ENCODE results near the gene FAM98C.

The FAM98C gene

GRCh38 chr19:38451036-38451435 is 48.1 kb downstream of the FAM98C start:
- Histone ChIP-seq H3K27me3 (ENCODE audit: control insufficient read depth, insufficient read depth, low read length, poor library complexity, severe bottlenecking) (no peaks in the 10 kb centered on the region), H3K4me3 (ENCODE audit: insufficient read depth, low read depth, low read length) (no peak overlapping the region), H3K4me1 (ENCODE audit: control insufficient read depth, insufficient read depth, low read length) (no peaks in the 10 kb centered on the region), H3K27ac (ENCODE audit: insufficient read depth, low read depth, low read length, poor library complexity, severe bottlenecking) (no peak overlapping the region), H3K36me3 (ENCODE audit: control insufficient read depth, insufficient read depth, low read length) (no peaks in the 10 kb centered on the region), H3K9me3 (ENCODE audit: control insufficient read depth, low read length) (no peaks in the 10 kb centered on the region)
- 92 to 95% methylated on average over 8 of the region's 8 CpGs for WGBS, 2 experiments

- H3K9me3 ChIP-seq (ENCODE audit: control insufficient read depth, low read length): no peaks in the 10 kb centered on the region
- 92 to 97% methylated on average over 9 of the region's 9 CpGs for WGBS, 2 experiments
- no peaks in the 10 kb centered on the region for H3K4me1 ChIP-seq (ENCODE audit: control insufficient read depth, insufficient read depth, low read length)
- H3K36me3 ChIP-seq (ENCODE audit: control insufficient read depth, insufficient read depth, low read length): no peaks in the 10 kb centered on the region
- H3K27me3 ChIP-seq (ENCODE audit: control insufficient read depth, insufficient read depth, low read length, poor library complexity, severe bottlenecking): no peaks in the 10 kb centered on the region
- H3K4me3 ChIP-seq (ENCODE audit: insufficient read depth, low read depth, low read length): no peak overlapping the region
- no peak overlapping the region for H3K27ac ChIP-seq (ENCODE audit: insufficient read depth, low read depth, low read length, poor library complexity, severe bottlenecking)
These were observed 48.7 kb downstream of the FAM98C start for GRCh38 chr19:38451629-38452028.

- 84 to 88% methylated on average over 45 of the region's 45 CpGs for WGBS, 2 experiments
- no peaks in the 10 kb centered on the region for H3K27me3 ChIP-seq (ENCODE audit: control insufficient read depth, insufficient read depth, low read length, poor library complexity, severe bottlenecking)
- no peak overlapping the region for H3K4me3 ChIP-seq (ENCODE audit: insufficient read depth, low read depth, low read length)
- no peaks in the 10 kb centered on the region for H3K9me3 ChIP-seq (ENCODE audit: control insufficient read depth, low read length)
- no peaks in the 10 kb centered on the region for H3K36me3 ChIP-seq (ENCODE audit: control insufficient read depth, insufficient read depth, low read length)
- no peak overlapping the region for H3K27ac ChIP-seq (ENCODE audit: insufficient read depth, low read depth, low read length, poor library complexity, severe bottlenecking)
- no peaks in the 10 kb centered on the region for H3K4me1 ChIP-seq (ENCODE audit: control insufficient read depth, insufficient read depth, low read length)
These were observed 49.8 kb downstream of the FAM98C start for GRCh38 chr19:38452430-38453366.

GRCh38 chr19:38453596-38453995 is 50.7 kb downstream of the FAM98C start:
- no peak overlapping the region for H3K4me3 ChIP-seq (ENCODE audit: insufficient read depth, low read depth, low read length)
- 89 to 96% methylated on average over 3 of the region's 3 CpGs for WGBS, 2 experiments

GRCh38 chr19:38455031-38455430 is 52.1 kb downstream of the FAM98C start:
- WGBS, 2 experiments: 72 to 79% methylated on average over 4 of the region's 4 CpGs
- H3K4me3 ChIP-seq (ENCODE audit: insufficient read depth, low read depth, low read length): no peak overlapping the region
- no peaks in the 10 kb centered on the region for H3K4me1 ChIP-seq (ENCODE audit: control insufficient read depth, insufficient read depth, low read length)
- H3K27me3 ChIP-seq (ENCODE audit: control insufficient read depth, insufficient read depth, low read length, poor library complexity, severe bottlenecking): no peaks in the 10 kb centered on the region
- no peaks in the 10 kb centered on the region for H3K9me3 ChIP-seq (ENCODE audit: control insufficient read depth, low read length)
- no peaks in the 10 kb centered on the region for H3K36me3 ChIP-seq (ENCODE audit: control insufficient read depth, insufficient read depth, low read length)
- H3K27ac ChIP-seq (ENCODE audit: insufficient read depth, low read depth, low read length, poor library complexity, severe bottlenecking): no peak overlapping the region

More at GRCh38 chr19:38453596-38453995, 50.7 kb downstream of the FAM98C start:
- Histone ChIP-seq H3K27me3 (ENCODE audit: control insufficient read depth, insufficient read depth, low read length, poor library complexity, severe bottlenecking) (no peaks in the 10 kb centered on the region), H3K9me3 (ENCODE audit: control insufficient read depth, low read length) (no peaks in the 10 kb centered on the region), H3K27ac (ENCODE audit: insufficient read depth, low read depth, low read length, poor library complexity, severe bottlenecking) (no peak overlapping the region), H3K36me3 (ENCODE audit: control insufficient read depth, insufficient read depth, low read length) (no peaks in the 10 kb centered on the region), H3K4me1 (ENCODE audit: control insufficient read depth, insufficient read depth, low read length) (no peaks in the 10 kb centered on the region)

GRCh38 chr19:38457202-38457601 is 54.3 kb downstream of the FAM98C start:
- Histone ChIP-seq H3K9me3 (ENCODE audit: control insufficient read depth, low read length) (no peaks in the 10 kb centered on the region), H3K4me1 (ENCODE audit: control insufficient read depth, insufficient read depth, low read length) (no peaks in the 10 kb centered on the region), H3K4me3 (ENCODE audit: insufficient read depth, low read depth, low read length) (no peak overlapping the region), H3K36me3 (ENCODE audit: control insufficient read depth, insufficient read depth, low read length) (no peaks in the 10 kb centered on the region), H3K27ac (ENCODE audit: insufficient read depth, low read depth, low read length, poor library complexity, severe bottlenecking) (no peak overlapping the region), H3K27me3 (ENCODE audit: control insufficient read depth, insufficient read depth, low read length, poor library complexity, severe bottlenecking) (no peaks in the 10 kb centered on the region)
- 87 to 95% methylated on average over 4 to 5 of the region's 5 CpGs for WGBS, 2 experiments

- WGBS, 2 experiments: 93% methylated on average over 15 of the region's 15 CpGs
- Histone ChIP-seq H3K36me3 (ENCODE audit: control insufficient read depth, insufficient read depth, low read length) (no peaks in the 10 kb centered on the region), H3K27ac (ENCODE audit: insufficient read depth, low read depth, low read length, poor library complexity, severe bottlenecking) (no peak overlapping the region), H3K4me1 (ENCODE audit: control insufficient read depth, insufficient read depth, low read length) (no peaks in the 10 kb centered on the region), H3K27me3 (ENCODE audit: control insufficient read depth, insufficient read depth, low read length, poor library complexity, severe bottlenecking) (no peaks in the 10 kb centered on the region), H3K9me3 (ENCODE audit: control insufficient read depth, low read length) (no peaks in the 10 kb centered on the region), H3K4me3 (ENCODE audit: insufficient read depth, low read depth, low read length) (no peak overlapping the region)
These were observed 55.0 kb downstream of the FAM98C start for GRCh38 chr19:38457690-38458405.

Measured in ectodermal cell (in vitro differentiated cells).